HCT116 (cell line): Measurements from ENCODE around the gene MDP1. TPM values are rescaled to one million over a fixed set of nuclear protein-coding genes. Genes with fewer than 3 reads are reported as not detected.

Source experiments
- ATAC-seq: fragments of 200-7000 bp; cut with Tn5 transposase; 2 replicates; pipeline ENCODE4 v1.9.1; 2020; ENCODE audit warnings: mild to moderate bottlenecking, moderate library complexity
- BruUV-seq: library from RNA; stranded (reverse); fragments of 400-500 nt; replicated peaks from 2 replicates; lab custom pipeline; 2021; lab: Mats Ljungman, UMichigan
- CTCF ChIA-PET: fragments of 300-600 bp; sonication (Branson Sonifier 250); formaldehyde crosslinking; loops from one replicate; lab custom pipeline; 2021; ENCODE audit warnings: antibody characterized with exemption; lab: Charles Lee
- POLR2A ChIA-PET: fragments of 300-600, 350-600 bp; sonication (Branson Sonifier 250); formaldehyde crosslinking; loops from one replicate; lab custom pipeline; 2021; ENCODE audit warnings: antibody characterized with exemption; lab: Charles Lee
- RAD21 ChIA-PET, 2 experiments: fragments of 300-600 bp; sonication (Branson Sonifier 250); formaldehyde crosslinking; loops; one replicate each; lab custom pipeline; 2023; ENCODE audit warnings: low total read pairs in 2 of 2; ENCODE audit not compliant: uncharacterized antibody in 2 of 2, unreplicated experiment in 2 of 2, low non-redundant PET in 1 of 2; lab: Charles Lee
- DNase-seq: peaks from one replicate; pipeline ENCODE4 v3.0.0-alpha.2; 2010; ENCODE audit warnings: low read depth, low spot score
- H2AFZ ChIP-seq: fragments of 200-600 bp; shearing (Covaris generic), sonication (generic); 2 replicates; pipeline ENCODE4 v1.6.1; 2017; ENCODE audit warnings: low read depth, mixed run types, mixed read lengths, antibody characterized with exemption, low read length; ENCODE audit not compliant: poor library complexity, severe bottlenecking
- H3K27ac ChIP-seq: 2 replicates; pipeline ENCODE4 v1.5.1; 2012; ENCODE audit warnings: low read depth, low read length
- H3K27me3 ChIP-seq: fragments of 200-600 bp; sonication (generic); 2 replicates; pipeline ENCODE4 v1.6.1; 2016; ENCODE audit warnings: mixed run types, low read length, mixed read lengths; ENCODE audit not compliant: insufficient read depth
- H3K36me3 ChIP-seq, 2 experiments: fragments of 200-500 bp in 1 of 2; fragments of 200-600 bp in 1 of 2; sonication (Bioruptor generic) in 1 of 2; sonication (generic) in 1 of 2; 2 replicates each; pipeline versions ENCODE4 v1.5.1 to v1.6.1; 2014 to 2016; ENCODE audit warnings: low read length in 2 of 2, inconsistent platforms in 1 of 2, mixed read lengths in 1 of 2, mixed run types in 1 of 2; ENCODE audit not compliant: insufficient read depth in 2 of 2, control insufficient read depth in 1 of 2
- H3K4me1 ChIP-seq, 2 experiments: fragments of 200-600 bp in 1 of 2; sonication (generic) in 1 of 2; 2 replicates each; pipeline versions ENCODE4 v1.5.1 to v1.6.1; 2012 to 2017; ENCODE audit warnings: low read length in 2 of 2, inconsistent platforms in 1 of 2, mild to moderate bottlenecking in 1 of 2, mixed read lengths in 1 of 2, mixed run types in 1 of 2, moderate library complexity in 1 of 2; ENCODE audit not compliant: insufficient read depth in 2 of 2, control insufficient read depth in 1 of 2
- H3K4me2 ChIP-seq: fragments of 200-600 bp; sonication (generic); 2 replicates; pipeline ENCODE4 v1.6.1; 2017; ENCODE audit warnings: mixed run types, low read length, mixed read lengths
- H3K4me3 ChIP-seq, 2 experiments: fragments of 200-600 bp in 1 of 2; sonication (generic) in 1 of 2; replicated peaks in 1 of 2; 2 replicates each; pipeline ENCODE4 v1.5.1; 2011 to 2016; ENCODE audit warnings: low read length in 2 of 2, control low read depth in 1 of 2, low read depth in 1 of 2, mild to moderate bottlenecking in 1 of 2, mixed read lengths in 1 of 2, mixed run types in 1 of 2
- H3K79me2 ChIP-seq: fragments of 200-600 bp; sonication (generic); 2 replicates; pipeline ENCODE4 v1.6.1; 2017; ENCODE audit warnings: mild to moderate bottlenecking, mixed run types, low read length, moderate library complexity, mixed read lengths; ENCODE audit not compliant: insufficient read depth
- H3K9ac ChIP-seq: fragments of 200-600 bp; sonication (generic); 2 replicates; pipeline ENCODE4 v1.6.1; 2016; ENCODE audit warnings: low read length, mixed read lengths
- H3K9me2 ChIP-seq: fragments of 200-600 bp; sonication (generic), shearing (Covaris generic); 2 replicates; pipeline ENCODE4 v1.6.1; 2017; ENCODE audit warnings: mixed run types, mild to moderate bottlenecking, moderate library complexity; ENCODE audit not compliant: insufficient read depth
- H3K9me3 ChIP-seq, 2 experiments: fragments of 200-500 bp in 1 of 2; fragments of 200-600 bp in 1 of 2; sonication (Bioruptor generic) in 1 of 2; sonication (generic) in 1 of 2; 2 replicates each; pipeline ENCODE4 v1.6.1; 2014 to 2017; ENCODE audit warnings: low read length in 2 of 2, mixed read lengths in 2 of 2, inconsistent platforms in 1 of 2, low read depth in 1 of 2, mild to moderate bottlenecking in 1 of 2, mixed run types in 1 of 2, moderate library complexity in 1 of 2; ENCODE audit not compliant: control insufficient read depth in 1 of 2, insufficient read depth in 1 of 2
- H4K20me1 ChIP-seq: fragments of 200-600 bp; sonication (generic), shearing (Covaris generic); 2 replicates; pipeline ENCODE4 v1.6.1; 2017; ENCODE audit warnings: mixed run types, mild to moderate bottlenecking, moderate library complexity; ENCODE audit not compliant: insufficient read depth
- CEBPB ChIP-seq: IDR thresholded peaks from 2 replicates; pipeline ENCODE4 v1.6.1; 2012; ENCODE audit warnings: low read depth
- CTCF ChIP-seq, 3 experiments: fragments of 200-600 bp in 1 of 3; sonication (generic) in 1 of 3; IDR thresholded peaks in 2 of 3; conservative IDR thresholded peaks in 1 of 3; 2 replicates each; pipeline ENCODE4 v1.5.1; 2012 to 2017; ENCODE audit warnings: low read depth in 2 of 3, low read length in 2 of 3, antibody characterized with exemption in 1 of 3, borderline replicate concordance in 1 of 3, control low read depth in 1 of 3, mild to moderate bottlenecking in 1 of 3, mixed read lengths in 1 of 3, mixed run types in 1 of 3, moderate library complexity in 1 of 3; ENCODE audit not compliant: insufficient read depth in 1 of 3
- EZH2 ChIP-seq: fragments of 200-600 bp; sonication (generic); IDR thresholded peaks from 2 replicates; pipeline ENCODE4 v1.6.1; 2017; ENCODE audit warnings: antibody characterized with exemption, mixed run types
- EZH2phosphoT487 ChIP-seq: fragments of 200-600 bp; IDR thresholded peaks from 2 replicates; pipeline ENCODE4 v1.6.1; 2018; ENCODE audit warnings: antibody characterized with exemption, borderline replicate concordance
- JUND ChIP-seq: IDR thresholded peaks from 2 replicates; pipeline ENCODE4 v1.6.1; 2012
- MAX ChIP-seq: IDR thresholded peaks from 2 replicates; pipeline ENCODE4 v1.6.1; 2012
- POLR2A ChIP-seq: IDR thresholded peaks from 2 replicates; pipeline ENCODE4 v1.7.0; 2011; ENCODE audit warnings: borderline replicate concordance; ENCODE audit not compliant: insufficient read depth, insufficient read length; ENCODE audit errors: extremely low read depth
- RAD21 ChIP-seq: IDR thresholded peaks from 2 replicates; pipeline ENCODE4 v1.6.1; 2012; ENCODE audit warnings: low read depth, mild to moderate bottlenecking
- REST ChIP-seq: IDR thresholded peaks from 2 replicates; pipeline ENCODE4 v1.6.1; 2012; ENCODE audit warnings: low read depth
- SIN3A ChIP-seq: IDR thresholded peaks from 2 replicates; pipeline ENCODE4 v1.6.1; 2012; ENCODE audit warnings: low read depth
- YY1 ChIP-seq: IDR thresholded peaks from 2 replicates; pipeline ENCODE4 v1.6.1; 2011; ENCODE audit warnings: low read length, low read depth, moderate library complexity, mild to moderate bottlenecking; ENCODE audit not compliant: insufficient replicate concordance; ENCODE audit errors: extremely low read depth
- ZNF274 ChIP-seq: fragments of 200-500 bp; sonication (Bioruptor generic); IDR thresholded peaks from 2 replicates; pipeline ENCODE4 v1.6.1; 2014; ENCODE audit warnings: mild to moderate bottlenecking, low read depth, low read length, inconsistent platforms
- intact Hi-C: fragments of 100-400 bp; cut with micrococcal nuclease; formaldehyde crosslinking; loops from 2 replicates; pipeline ENCODE4 v1.10.0; 2022
- total RNA-seq: library from RNA; stranded (reverse); gene quantifications from one replicate; pipeline ENCODE4 v1.2.1, GENCODE V29; 2021; ENCODE audit not compliant: unreplicated experiment

MDP1 gene
- total RNA-seq, 1 experiment from 2014 or later = 15.9 TPM

GRCh38 chr14:24181371-24182077 lies 34.3 kb downstream of the MDP1 start (continued):
- TF ChIP-seq REST (no peak), EZH2phosphoT487 (no peak)

GRCh38 chr14:24179961-24180796 lies 35.7 kb downstream of the MDP1 start:
- Histone ChIP-seq H3K9me3 (no peaks in the 10 kb centered on the region), H3K4me2 (no peak overlapping the region), H3K27me3 (no peaks in the 10 kb centered on the region), H3K9me2 (no peaks in the 10 kb centered on the region), H3K27ac (no peak overlapping the region), H3K4me1 (no peaks in the 10 kb centered on the region), H2AFZ (no peak overlapping the region), H3K79me2 (peaks cover 5% of the 10 kb centered on the region; the same call in 1 of the 2 replicates), H3K4me3 (no peak overlapping the region), H3K36me3 (peaks cover 26 to 40% of the 10 kb centered on the region in 2 experiments; a peak in 3 of 4 replicates), H3K9ac (no peak overlapping the region), H4K20me1 (no peaks in the 10 kb centered on the region)
- ChIA-PET POLR2A (interaction anchor here (1.0 to 1.4 kb wide), 2 partner anchors 19 to 34 kb away, joined by 3 to 5 read pairs; partner anchors contain the start of genes IRF9 and PSME2), CTCF (interaction anchor here (2.2 kb wide), 1 partner anchor 19 kb away, joined by 5 read pairs; the partner anchor contains the start of gene IRF9), RAD21 (no interaction called here)
- BruUV-seq = no TSS peak
- ATAC-seq (0 out of 2 replicates have a peak, but pooled peaks have one; percentile 2), DNase-seq (no peak)
- intact Hi-C loops = no loop called here
- TF ChIP-seq JUND (no peak), RAD21 (no peak), CTCF (IDR thresholded peaks at IDR 0.05 in 2 of 3, conservative IDR thresholded peaks at IDR 0.05 in 1 of 3; ENCODE audit: borderline replicate concordance in 1 of 3, insufficient read depth in 1 of 3, low read depth in 2 of 3, low read length in 2 of 3) (no peak), REST (no peak), MAX (no peak), YY1 (no peak), POLR2A (no peak), EZH2 (no peak), SIN3A (no peak), CEBPB (no peak), ZNF274 (no peak)
